Muscle of back (tissue), 13 donors: ENCODE data around the gene ZSWIM8. TPM values are rescaled to one million over a fixed set of nuclear protein-coding genes. Genes with fewer than 3 reads are reported as not detected.
"Not testable (repeated sequence)": the region's sequence is repeated elsewhere in the genome, so short reads cannot be mapped to it uniquely, and the experiment has no call there.

Experiments used
- DNase-seq, 3 donors: peaks; one replicate each; pipeline versions ENCODE4 v3.0.0 to v3.0.0-alpha.2; 2013
- long read RNA-seq, 9 donors: transcript quantifications; one replicate each; lab custom pipeline, GENCODE V29; 2026
- polyA plus RNA-seq, 10 donors: library from polyadenylated mRNA; unstranded; fragments of 120-200 nt; gene quantifications; one replicate each; pipeline ENCODE4 v1.2.1, GENCODE V29; 2013; ENCODE audit not compliant: insufficient read length in 10 of 10

ZSWIM8 gene, protein sequence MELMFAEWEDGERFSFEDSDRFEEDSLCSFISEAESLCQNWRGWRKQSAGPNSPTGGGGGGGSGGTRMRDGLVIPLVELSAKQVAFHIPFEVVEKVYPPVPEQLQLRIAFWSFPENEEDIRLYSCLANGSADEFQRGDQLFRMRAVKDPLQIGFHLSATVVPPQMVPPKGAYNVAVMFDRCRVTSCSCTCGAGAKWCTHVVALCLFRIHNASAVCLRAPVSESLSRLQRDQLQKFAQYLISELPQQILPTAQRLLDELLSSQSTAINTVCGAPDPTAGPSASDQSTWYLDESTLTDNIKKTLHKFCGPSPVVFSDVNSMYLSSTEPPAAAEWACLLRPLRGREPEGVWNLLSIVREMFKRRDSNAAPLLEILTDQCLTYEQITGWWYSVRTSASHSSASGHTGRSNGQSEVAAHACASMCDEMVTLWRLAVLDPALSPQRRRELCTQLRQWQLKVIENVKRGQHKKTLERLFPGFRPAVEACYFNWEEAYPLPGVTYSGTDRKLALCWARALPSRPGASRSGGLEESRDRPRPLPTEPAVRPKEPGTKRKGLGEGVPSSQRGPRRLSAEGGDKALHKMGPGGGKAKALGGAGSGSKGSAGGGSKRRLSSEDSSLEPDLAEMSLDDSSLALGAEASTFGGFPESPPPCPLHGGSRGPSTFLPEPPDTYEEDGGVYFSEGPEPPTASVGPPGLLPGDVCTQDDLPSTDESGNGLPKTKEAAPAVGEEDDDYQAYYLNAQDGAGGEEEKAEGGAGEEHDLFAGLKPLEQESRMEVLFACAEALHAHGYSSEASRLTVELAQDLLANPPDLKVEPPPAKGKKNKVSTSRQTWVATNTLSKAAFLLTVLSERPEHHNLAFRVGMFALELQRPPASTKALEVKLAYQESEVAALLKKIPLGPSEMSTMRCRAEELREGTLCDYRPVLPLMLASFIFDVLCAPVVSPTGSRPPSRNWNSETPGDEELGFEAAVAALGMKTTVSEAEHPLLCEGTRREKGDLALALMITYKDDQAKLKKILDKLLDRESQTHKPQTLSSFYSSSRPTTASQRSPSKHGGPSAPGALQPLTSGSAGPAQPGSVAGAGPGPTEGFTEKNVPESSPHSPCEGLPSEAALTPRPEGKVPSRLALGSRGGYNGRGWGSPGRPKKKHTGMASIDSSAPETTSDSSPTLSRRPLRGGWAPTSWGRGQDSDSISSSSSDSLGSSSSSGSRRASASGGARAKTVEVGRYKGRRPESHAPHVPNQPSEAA (N-terminal part only)
- polyA plus RNA-seq, result 10 to 100 TPM; 53.3 to 85.7 (median 67.2) TPM
- long read RNA-seq, donor 1, partial matches to known transcripts, result 0 of 5 reads
- long read RNA-seq, donor 1, other reads (novel, unspliced or antisense), result 0 of 5 reads
- long read RNA-seq, donor 2, partial matches to known transcripts, result 0 of 2 reads
- long read RNA-seq, donor 2, other reads (novel, unspliced or antisense), result 0 of 2 reads
- long read RNA-seq, donor 3, result 0 reads
- long read RNA-seq, donor 4, partial matches to known transcripts, result 0 of 4 reads
- long read RNA-seq, donor 4, other reads (novel, unspliced or antisense), result 0 of 4 reads
- long read RNA-seq, donor 5, partial matches to known transcripts, result 5 of 10 reads
- long read RNA-seq, donor 5, other reads (novel, unspliced or antisense), result 0 of 10 reads
- long read RNA-seq, donor 6, full-length matches to known transcripts, result 8 of 8 reads
- long read RNA-seq, donor 6, partial matches to known transcripts, result 0 of 8 reads
- long read RNA-seq, donor 6, other reads (novel, unspliced or antisense), result 0 of 8 reads
- long read RNA-seq, donor 7, transcript ZSWIM8-209 (2 exons, 466 nt), result major isoform, 6 of 7 reads
- long read RNA-seq, donor 7, partial matches to known transcripts, result 0 of 7 reads
- long read RNA-seq, donor 7, other reads (novel, unspliced or antisense), result 0 of 7 reads
- long read RNA-seq, donor 8, partial matches to known transcripts, result 0 of 5 reads
- long read RNA-seq, donor 8, other reads (novel, unspliced or antisense), result 0 of 5 reads
- long read RNA-seq, donor 9, result 0 reads

DNA sequence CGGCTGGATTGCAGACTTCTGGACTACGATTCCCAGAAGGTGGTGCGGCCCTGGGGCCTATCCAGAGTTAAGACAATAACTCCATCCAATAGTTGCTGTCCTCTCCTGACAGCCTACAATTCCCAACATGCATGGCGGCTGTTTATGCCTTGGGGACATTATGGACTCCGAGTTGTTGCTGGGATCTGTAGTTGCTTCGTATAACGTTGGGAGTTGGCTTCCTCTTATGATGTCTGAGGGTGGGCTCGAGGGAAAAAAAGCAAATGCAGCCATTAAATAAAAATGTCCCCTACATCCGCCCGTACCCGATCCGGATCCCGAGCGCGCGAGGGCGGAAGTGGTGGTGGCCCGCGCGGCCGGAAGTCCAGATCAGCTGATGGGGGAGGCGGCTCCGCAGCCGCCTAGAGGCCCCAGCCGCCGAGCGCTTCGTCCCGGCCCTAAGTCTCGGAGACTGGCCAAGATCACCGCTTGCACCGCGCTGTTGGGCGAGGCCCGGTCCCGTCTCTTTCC lies at the start of gene ZSWIM8:
Gene ZSWIM8 (plus strand): TSS at position 396 of the 510 bp plus-strand sequence. CDS start 273 bp downstream, outside the sequence.
- peak; percentile 95 to 98 (median 97) for DNase-seq

DNA sequence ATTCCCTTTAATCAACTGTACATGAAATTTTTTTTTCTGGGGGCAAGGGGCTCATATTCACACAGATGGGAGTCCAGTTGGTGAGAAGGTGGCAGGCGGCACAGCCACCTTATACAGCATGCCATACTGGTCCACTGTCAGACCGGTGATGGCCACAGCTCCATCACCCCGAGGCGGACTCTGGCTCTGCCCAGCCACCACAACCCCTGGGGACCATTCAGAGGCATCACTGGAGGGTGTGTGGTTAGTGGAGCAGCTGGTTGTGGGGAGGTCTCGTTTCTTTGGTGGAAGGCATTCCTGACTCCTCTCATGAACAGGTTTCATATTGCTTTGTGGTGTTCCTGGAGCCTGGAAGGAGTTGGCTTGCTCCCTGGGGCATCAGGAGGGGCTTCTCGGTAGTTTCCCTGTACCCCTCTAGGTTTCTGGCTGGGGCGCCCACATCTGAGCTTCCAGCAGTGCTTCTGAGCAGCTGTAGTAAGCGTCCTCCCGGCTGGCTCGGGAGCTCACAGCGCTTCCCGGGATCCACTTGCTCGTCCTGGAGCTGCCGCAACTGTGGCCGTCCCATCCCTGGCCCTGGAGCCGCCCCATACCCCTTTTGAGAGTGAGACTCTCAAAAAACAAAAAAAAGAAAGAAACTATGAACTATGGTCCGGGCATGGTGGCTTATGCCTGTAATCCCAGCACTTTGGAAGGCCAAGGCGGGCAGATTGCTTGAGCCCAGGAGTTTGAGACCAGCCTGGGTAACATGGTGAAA lies 44.7 kb upstream of the ZSWIM8 start:
- not testable (repeated sequence) for DNase-seq

DNA sequence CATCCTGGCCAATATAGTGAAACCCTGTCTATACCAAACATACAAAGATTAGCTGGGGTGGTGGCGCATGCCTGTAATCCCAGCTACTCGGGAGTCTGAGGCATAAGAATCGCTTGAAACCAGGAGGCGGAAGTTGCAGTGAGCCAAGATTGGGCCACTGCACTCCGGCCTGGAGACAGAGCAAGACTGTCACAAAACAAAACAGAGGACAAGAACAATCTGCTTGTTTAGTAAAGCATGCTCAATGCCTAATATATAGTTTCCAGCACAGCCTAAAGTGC lies 43.0 kb upstream of the ZSWIM8 start:
- DNase-seq, result no peak

DNA sequence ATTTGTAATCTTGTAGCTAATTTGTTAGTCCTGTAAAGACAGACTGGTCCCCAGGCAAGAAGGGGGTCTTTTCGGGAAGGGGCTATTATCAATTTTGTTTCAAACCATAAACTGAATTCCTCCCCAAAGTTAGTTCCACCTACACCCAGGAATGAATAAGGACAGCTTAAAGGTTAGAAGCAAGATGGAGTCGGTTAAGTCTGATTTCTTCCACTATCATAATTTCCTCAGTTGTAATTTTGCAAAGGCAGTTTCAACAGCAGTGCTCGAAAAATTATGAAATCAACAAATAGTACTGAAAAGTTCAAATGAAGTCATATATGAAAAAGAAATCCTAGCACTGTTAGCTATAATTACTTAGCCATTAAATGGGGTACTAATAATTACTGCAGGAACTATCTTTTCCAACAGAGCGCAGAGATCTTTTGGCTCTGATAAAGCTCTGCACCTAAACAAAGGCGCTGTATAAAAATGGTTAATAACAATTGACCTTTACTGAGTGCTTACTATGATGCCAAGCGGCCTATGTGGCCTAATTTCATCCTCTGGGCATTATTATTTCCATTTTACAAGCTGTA lies 42.0 kb upstream of the ZSWIM8 start:
- no peak for DNase-seq

DNA sequence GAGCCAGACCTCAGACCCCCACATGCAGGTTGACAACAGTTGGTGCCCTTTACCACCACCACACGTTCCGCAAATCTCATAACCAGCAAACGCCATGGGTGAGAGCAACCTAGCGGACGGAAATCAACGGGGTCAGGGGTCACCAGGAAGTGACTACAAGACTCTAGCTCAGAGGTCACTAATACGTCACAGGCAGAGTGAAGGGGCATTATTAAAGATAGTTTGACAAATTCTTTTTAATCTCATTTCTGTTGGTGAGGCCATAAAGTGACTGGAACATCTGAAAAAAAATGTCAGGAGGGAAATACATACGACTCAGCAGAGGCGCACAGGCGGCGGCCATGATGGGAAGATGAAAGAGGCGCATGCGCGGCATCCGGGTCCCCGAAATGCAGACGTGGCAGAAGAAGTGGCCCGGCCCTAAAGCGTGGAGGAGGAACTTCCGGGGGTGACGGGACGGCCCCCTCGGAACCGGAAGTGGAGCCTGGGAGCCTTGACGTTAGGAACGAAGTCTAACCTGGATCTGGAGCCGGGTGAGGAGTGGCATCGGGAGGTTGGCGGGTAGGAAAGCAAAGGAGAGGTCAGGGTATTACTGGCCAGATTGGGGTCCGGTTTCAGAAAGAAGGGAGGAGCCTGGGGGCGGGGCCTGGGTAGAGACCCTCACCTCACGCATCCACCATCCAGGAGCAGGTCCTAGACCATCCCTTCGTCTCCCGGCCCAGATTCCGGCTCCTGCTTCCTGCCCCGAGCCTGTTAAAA lies 41.3 kb upstream of the ZSWIM8 start, which contains the start of gene SEC24C:
Gene SEC24C (plus strand): TSS at position 468 of the 759 bp plus-strand sequence. CDS start 2,461 bp downstream, outside the sequence.
- DNase-seq, result peak; percentile 97 to 99 (median 99)

DNA sequence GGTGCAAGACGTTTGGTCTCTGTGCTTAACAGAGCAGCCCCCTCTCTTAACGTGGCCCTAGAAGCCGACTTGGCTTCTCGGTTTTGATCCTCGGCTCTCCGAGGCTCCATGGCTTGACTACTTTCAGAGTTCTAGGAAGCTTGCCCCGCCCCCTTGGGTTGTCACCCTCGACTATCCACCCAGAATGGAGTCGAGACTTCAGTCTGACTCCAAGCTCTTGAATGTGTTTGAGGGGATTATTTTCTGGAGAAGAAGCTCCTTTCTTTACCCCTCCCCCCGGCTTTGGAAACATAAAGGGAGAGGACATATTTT lies 40.8 kb upstream of the ZSWIM8 start:
- peak in 2 of 3 donors; percentile 57 to 77 for DNase-seq

DNA sequence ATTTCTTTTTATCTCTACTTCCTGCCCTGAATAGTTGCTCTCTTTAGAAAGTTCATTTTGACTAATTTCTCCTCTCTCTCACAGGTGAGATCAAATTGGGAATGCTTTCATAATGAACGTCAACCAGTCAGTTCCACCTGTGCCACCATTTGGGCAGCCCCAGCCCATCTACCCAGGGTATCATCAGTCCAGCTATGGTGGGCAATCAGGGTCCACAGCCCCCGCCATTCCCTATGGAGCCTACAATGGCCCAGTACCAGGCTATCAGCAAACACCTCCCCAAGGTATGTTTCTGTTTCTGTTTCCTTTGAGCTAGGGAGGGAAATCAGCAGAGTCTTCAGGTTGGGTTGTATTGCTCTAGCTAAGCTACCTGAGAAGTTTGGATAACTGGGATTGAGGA lies 38.7 kb upstream of the ZSWIM8 start:
- DNase-seq, result no peak

DNA sequence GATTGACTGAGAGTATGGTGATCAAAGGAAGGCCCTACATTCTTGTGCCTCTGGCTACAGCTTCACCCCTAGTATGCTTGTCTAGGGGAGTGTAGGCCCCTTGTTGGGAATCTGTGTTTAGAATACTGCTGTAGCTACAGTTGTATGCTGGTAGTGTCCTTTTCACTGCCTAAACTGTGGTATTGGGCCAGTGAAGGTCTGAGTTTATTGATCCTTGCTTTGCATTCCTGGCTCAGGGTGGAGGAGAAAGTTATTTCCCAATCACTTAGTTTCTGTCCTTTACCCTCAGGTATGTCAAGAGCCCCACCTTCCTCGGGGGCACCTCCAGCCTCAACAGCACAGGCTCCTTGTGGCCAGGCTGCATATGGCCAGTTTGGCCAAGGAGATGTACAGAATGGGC lies 34.6 kb upstream of the ZSWIM8 start:
- DNase-seq, result no peak

DNA sequence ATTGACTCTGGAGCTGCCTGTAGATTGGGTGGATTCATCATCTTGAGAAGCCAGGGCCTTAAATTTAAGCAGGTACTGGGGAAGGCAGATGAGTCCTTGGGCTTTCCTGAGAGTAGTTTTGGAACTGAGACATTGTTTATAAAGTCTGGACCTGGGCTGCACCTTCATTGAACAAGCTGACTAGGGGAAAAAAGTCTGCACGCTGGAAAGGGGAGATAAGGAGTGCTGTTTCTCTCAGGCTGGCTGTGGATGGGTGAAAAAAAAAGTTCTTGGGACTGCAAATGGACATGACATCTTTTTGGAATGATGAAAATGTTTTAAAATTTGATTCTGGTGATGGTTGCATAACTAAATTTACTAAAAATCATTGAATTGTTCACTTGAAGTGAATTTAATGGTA lies 29.2 kb upstream of the ZSWIM8 start:
- DNase-seq, result no peak

DNA sequence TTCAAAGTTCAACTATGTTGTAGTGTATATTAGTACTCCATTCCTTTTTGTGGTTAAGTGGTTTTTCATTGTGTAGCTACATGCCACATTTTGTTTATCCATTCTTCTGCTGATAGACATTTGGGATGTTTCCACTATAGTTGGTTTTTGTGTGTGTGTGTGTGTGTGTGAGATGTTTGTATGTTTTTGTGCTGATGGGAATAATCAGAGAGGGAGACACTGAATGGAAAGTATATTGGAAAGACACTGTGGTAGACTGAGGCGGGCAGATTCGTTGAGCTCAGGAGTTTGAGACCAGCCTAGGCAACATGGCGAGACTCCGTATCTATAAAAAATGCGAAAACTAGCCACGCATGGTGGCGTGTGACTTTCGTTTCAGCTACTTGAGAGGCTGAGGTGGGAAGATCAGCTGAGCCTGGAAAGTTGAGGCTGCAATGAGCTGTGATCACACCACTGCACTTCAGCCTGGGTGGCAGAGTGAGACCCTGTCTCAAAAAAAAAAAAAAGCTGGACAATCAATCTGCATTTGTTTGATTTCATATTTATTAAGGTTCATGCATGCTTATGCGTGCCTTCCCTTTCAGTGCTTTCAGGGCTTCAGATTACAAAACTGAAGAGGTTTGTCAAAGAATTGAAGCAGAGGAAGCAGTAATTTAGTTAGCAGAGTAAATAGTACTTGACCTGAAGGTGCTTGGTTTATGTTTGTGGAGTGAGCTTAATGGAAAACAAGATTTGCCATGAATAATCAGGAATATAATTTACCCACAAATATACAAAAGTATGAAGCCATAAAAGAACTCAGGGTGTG lies 26.5 kb upstream of the ZSWIM8 start:
- no peak for DNase-seq

DNA sequence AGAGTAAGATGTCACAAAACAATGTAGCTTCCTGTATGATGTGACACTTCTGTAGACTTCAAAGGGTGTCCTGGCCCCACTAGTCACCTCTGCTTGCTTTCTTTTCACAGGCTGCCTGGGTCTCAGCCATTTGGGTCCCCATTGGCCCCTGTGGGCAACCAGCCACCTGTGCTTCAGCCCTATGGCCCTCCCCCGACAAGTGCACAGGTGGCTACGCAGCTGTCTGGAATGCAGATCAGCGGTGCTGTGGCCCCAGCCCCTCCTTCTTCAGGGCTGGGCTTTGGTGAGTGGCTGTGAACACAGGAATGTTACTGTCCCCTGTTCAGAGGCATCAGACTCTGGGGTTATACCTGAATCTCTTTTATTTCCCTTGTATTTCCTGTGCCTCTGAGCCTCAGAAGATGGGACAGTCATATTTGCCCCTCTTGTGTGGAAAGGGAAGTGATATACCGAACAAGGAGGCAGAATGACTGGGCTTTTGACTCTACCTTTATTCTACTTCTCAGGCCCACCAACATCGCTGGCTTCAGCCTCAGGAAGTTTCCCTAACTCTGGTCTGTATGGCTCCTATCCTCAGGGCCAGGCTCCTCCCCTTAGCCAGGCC lies 25.8 kb upstream of the ZSWIM8 start:
- no peak for DNase-seq

DNA sequence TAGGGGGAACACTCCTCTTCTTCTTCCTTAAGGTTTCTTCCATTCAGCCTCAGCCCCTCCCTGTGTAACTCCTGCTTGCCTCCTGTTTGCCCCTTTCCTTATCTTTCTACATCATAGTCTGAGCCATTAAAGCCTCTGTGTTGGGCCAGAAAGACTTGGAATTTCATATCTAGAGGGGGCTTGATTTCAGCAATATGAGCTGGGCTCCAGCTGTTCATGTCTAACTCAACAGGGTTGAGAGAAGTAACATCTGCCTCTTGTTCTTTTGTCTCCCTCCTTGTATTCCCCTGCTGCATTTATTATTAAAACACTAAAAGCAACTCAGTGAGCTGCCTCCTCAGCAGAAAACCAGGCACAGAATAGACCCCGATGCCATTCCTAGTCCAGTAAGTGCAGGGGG lies 23.6 kb upstream of the ZSWIM8 start:
- DNase-seq, result no peak

DNA sequence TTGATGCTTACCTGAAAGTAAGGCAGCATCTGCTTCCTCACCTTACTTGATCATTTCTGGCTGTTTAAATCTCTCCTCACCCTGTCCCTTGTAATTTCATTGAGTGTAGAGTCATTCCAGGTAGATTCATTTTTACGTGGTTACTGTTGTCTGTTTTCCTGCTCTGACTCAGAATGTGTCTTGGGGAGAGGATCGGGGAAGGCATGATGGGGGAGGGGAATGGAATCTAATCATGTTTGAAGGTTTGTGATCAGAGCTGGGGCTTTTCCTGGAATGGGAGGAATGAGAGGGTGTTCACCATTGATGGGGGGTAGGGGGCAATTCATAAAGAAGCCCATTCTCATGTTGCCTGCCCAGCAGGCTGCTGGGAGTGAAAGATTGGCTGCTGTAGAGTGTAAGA lies 22.5 kb upstream of the ZSWIM8 start:
- no peak for DNase-seq

DNA sequence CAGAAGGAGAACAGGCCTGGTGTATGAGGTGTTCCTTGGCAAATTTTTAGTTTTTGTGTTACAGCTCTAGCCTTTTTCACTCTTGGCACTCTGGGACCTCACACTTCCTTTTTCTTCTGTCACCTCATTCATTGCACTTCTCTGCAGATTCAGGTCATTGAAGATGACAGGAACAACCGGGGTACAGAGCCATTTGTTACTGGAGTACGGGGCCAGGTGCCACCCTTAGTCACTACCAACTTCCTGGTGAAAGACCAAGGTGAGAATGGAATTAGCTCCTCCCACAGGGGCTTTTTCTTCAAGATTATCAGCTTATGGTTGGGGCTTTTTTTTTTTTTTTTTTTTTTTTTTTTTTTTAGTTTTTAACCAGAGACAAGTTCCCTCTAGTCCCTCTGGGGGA lies 22.1 kb upstream of the ZSWIM8 start:
- no peak for DNase-seq

DNA sequence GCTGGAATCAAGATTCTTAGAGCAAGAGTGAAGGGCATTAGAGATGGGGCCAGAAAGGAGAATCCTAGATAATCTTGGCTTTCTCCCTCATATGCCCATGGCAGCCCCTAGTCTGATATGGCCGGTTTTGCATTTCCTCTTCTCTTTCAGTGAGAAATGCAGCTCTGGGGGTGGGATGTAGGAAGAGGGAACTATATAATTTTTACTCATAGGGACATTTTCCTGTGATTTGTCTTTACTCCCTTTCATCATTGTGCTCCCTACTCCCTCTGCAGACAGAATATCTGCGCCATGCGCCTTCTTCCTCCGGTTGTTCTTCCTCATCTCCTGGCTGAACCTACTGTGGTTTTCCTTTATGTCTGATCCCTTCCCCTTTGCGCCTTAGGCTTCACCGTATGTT lies 20.3 kb upstream of the ZSWIM8 start:
- DNase-seq, result no peak

DNA sequence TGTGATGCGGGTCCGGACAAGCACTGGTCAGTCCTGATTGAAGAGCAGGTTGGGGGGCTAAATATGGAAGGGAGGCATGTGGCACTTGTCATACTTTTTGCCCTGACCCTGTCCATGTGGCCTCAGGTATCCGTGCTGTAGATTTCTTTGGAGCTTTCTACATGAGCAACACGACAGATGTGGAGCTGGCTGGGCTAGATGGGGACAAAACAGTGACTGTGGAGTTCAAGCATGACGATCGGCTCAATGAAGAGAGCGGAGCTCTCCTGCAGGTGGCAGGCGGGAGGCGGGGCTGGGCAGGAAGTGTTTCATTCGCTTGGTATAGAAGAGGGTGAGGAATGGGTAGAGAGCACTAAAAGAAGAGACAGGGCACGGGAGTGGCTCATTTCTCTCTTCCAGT lies 16.5 kb upstream of the ZSWIM8 start:
- DNase-seq, result no peak

DNA sequence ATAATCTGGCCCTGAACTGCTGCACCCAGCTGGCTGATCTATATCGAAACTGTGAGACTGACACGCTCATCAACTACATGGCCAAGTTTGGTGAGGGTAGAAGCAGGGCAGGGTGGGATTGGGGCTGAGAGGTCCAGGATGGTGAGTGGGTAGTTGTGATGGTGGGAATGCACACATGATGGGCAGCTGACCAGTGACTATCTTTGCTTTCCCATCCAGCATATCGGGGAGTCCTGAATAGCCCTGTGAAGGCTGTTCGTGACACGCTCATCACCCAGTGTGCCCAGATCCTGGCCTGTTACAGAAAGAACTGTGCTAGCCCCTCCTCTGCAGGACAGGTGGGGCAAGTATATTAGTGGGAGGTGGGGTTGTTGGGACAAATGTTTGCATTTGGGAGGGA lies 16.0 kb upstream of the ZSWIM8 start:
- DNase-seq, result no peak
